EH (cell line): Measurements from ENCODE around the gene PSMA7.

Experiments used
- DNase-seq: peaks from one replicate; pipeline ENCODE4 v3.0.0-alpha.2; 2015; ENCODE audit warnings: low read depth

Gene PSMA7

DNA sequence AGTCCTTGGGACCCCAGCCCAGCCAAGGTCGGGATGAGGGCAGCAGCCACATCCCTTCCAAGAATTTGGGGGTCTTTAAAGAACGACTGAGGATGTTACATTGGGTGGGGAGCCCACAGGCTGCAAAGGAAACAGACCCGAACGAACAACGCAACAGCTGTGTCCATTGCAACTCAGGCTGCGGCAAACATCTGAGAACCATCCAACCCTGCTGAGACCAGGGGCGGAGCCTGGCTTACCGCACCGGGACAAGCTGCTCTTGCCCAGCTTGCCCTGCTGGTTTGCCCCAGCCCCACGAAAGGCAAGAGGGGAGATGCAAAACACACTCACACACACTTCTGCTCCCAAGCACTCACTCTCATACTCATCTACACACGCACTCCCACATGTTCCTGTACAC is 56.0 kb downstream of the PSMA7 start:
- DNase-seq, result no peak
